ENCODE data around the gene SORL1-AS1.
A peak's percentile ranks its signal among the peaks of the same experiment; 100 is the strongest.

Gene SORL1-AS1

GRCh38 chr11:121459413-121460017, 6.7 kb upstream of the SORL1-AS1 start:
- TF ChIP-seq, protein P1, sequence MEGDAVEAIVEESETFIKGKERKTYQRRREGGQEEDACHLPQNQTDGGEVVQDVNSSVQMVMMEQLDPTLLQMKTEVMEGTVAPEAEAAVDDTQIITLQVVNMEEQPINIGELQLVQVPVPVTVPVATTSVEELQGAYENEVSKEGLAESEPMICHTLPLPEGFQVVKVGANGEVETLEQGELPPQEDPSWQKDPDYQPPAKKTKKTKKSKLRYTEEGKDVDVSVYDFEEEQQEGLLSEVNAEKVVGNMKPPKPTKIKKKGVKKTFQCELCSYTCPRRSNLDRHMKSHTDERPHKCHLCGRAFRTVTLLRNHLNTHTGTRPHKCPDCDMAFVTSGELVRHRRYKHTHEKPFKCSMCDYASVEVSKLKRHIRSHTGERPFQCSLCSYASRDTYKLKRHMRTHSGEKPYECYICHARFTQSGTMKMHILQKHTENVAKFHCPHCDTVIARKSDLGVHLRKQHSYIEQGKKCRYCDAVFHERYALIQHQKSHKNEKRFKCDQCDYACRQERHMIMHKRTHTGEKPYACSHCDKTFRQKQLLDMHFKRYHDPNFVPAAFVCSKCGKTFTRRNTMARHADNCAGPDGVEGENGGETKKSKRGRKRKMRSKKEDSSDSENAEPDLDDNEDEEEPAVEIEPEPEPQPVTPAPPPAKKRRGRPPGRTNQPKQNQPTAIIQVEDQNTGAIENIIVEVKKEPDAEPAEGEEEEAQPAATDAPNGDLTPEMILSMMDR (IDR thresholded peaks at IDR 0.05; ENCODE audit: extremely low read depth, missing control alignments) = no peak
- DNase-seq (ENCODE audit: low spot score) = no peak

- TF ChIP-seq, protein P1 (IDR thresholded peaks at IDR 0.05; ENCODE audit: extremely low read depth, missing control alignments) = no peak
- DNase-seq (ENCODE audit: low spot score) = no peak
Observed at GRCh38 chr11:121458551-121458950, 5.8 kb upstream of the SORL1-AS1 start.

GRCh38 chr11:121456816-121457431, 4.2 kb upstream of the SORL1-AS1 start:
- DNase-seq (ENCODE audit: low spot score) = no peak
- TF ChIP-seq, protein P1 (IDR thresholded peaks at IDR 0.05; ENCODE audit: extremely low read depth, missing control alignments) = no peak

- TF ChIP-seq, protein P1 (IDR thresholded peaks at IDR 0.05; ENCODE audit: extremely low read depth, missing control alignments) = no peak
- no peak for DNase-seq (ENCODE audit: low spot score)
Observed at GRCh38 chr11:121456151-121456550, 3.4 kb upstream of the SORL1-AS1 start.

DNA sequence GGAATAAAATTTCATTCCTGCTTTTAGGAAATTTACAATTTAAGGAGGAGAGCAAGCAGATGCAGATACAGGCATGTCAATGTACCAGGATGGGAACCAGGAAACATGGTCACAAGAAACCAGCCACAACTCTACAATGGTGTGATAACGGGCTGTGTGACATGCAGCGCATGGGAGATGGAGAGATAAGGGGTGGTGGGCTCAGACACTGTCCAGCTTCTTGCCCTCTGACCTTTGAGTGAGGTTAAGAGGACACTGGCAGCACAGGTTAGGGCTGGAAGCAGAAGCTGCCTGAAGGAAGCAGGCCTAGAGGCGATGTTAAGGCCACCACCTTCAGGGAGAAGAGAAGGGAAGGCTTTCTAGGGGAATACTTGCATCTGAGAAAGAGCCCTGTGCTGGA, 2.3 kb upstream of the SORL1-AS1 start:
- TF ChIP-seq, protein P1 (IDR thresholded peaks at IDR 0.05; ENCODE audit: extremely low read depth, missing control alignments) = no peak
- DNase-seq (ENCODE audit: low spot score) = no peak

DNA sequence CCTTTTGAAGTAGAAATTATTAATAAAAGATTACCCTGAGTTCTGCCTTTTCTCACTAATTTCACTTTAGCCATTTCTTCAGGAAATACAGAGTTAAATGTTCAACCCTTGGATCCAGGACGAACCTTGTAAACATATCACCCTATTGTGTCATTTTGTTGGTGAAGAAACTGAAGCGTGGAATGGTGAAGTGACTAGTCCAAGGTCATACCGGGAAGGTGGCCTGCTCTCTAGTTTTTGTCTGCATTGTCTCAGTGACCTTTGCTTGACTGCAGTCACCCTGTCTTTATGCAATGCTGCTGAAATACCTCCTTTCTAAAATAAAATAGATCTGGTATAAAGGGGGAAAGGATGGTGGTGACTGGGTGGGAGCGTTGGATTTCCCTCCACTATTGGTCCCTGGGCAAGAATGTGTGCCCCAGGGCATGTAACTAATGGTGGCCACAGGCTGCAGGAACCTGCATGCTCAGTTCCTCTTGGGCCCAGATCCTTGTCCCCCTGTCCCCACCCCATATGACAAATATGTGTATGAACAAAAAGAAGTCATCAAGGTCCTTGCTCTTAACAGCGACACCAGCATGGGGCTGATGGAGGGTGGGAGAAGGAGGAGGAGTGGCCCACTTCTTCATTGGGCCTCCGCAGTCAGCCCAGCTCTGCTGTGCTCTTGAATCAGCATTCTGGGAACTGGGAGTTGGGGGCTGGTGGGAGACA, 977 bp upstream of the SORL1-AS1 start:
- TF ChIP-seq, protein P1 (IDR thresholded peaks at IDR 0.05; ENCODE audit: extremely low read depth, missing control alignments) = no peak
- DNase-seq (ENCODE audit: low spot score) = no peak

GRCh38 chr11:121451986-121452608, 670 bp downstream of the SORL1-AS1 start, which contains the start of gene SORL1:
Gene SORL1 (plus strand): TSS chr11:121452314. CDS start chr11:121452332, 18 bp downstream.
- peak; percentile 87 for DNase-seq (ENCODE audit: low spot score)
- TF ChIP-seq, protein P1 (IDR thresholded peaks at IDR 0.05; ENCODE audit: extremely low read depth, missing control alignments) = peak; percentile 60
